SK-N-SH treated with all-trans-retinoic acid at 6 μM for 48 hours (cell line): ENCODE results near the gene CAMSAP3.

Experiments used
- ATAC-seq: fragments of 200-7000 bp; cut with Tn5 transposase; 3 replicates; pipeline ENCODE4 v1.9.1; 2020; ENCODE audit warnings: mild to moderate bottlenecking, moderate library complexity
- BACH2 ChIP-seq: fragments of 250-450 bp; sonication (Bioruptor Pico); IDR thresholded peaks from 2 replicates; pipeline ENCODE4 v1.9.0; 2021; ENCODE audit warnings: mild to moderate bottlenecking, borderline replicate concordance
- CREB5 ChIP-seq: fragments of 250-450 bp; sonication (Bioruptor Pico); IDR thresholded peaks from 2 replicates; pipeline ENCODE4 v1.5.1; 2020; ENCODE audit warnings: low read depth, mild to moderate bottlenecking, moderate library complexity
- CSDC2 ChIP-seq: fragments of 250-450 bp; sonication (Bioruptor Pico); IDR thresholded peaks from 2 replicates; pipeline ENCODE4 v1.5.0; 2020; ENCODE audit warnings: mild to moderate bottlenecking, moderate library complexity
- CSRNP3 ChIP-seq: fragments of 250-450 bp; sonication (Bioruptor Pico); IDR thresholded peaks from 2 replicates; pipeline ENCODE4 v1.5.1; 2021; ENCODE audit warnings: mild to moderate bottlenecking, moderate library complexity
- GLIS3 ChIP-seq: fragments of 250-450 bp; sonication (Bioruptor Pico); IDR thresholded peaks from 2 replicates; pipeline ENCODE4 v1.5.0; 2020; ENCODE audit warnings: mild to moderate bottlenecking, moderate library complexity
- ISL1 ChIP-seq: fragments of 250-450 bp; sonication (Bioruptor Pico); IDR thresholded peaks from 2 replicates; pipeline ENCODE4 v2.1.2; 2022; ENCODE audit warnings: mild to moderate bottlenecking, moderate library complexity
- PATZ1 ChIP-seq: fragments of 250-450 bp; sonication (Bioruptor Pico); IDR thresholded peaks from 2 replicates; pipeline ENCODE4 v1.8.0; 2020; ENCODE audit warnings: mild to moderate bottlenecking, moderate library complexity, borderline replicate concordance
- POU6F1 ChIP-seq: fragments of 250-450 bp; sonication (Bioruptor Pico); IDR thresholded peaks from 2 replicates; pipeline ENCODE4 v1.8.0; 2021; ENCODE audit warnings: low read depth, mild to moderate bottlenecking, moderate library complexity, borderline replicate concordance
- PPARA ChIP-seq: fragments of 250-450 bp; sonication (Bioruptor Pico); IDR thresholded peaks from 2 replicates; pipeline ENCODE4 v1.5.0; 2020; ENCODE audit warnings: mild to moderate bottlenecking, borderline replicate concordance
- RARB ChIP-seq: fragments of 250-450 bp; sonication (Bioruptor Pico); IDR thresholded peaks from 2 replicates; pipeline ENCODE4 v1.8.0; 2021; ENCODE audit warnings: mild to moderate bottlenecking, moderate library complexity
- SNAI2 ChIP-seq: fragments of 250-450 bp; sonication (Bioruptor Pico); IDR thresholded peaks from 2 replicates; pipeline ENCODE4 v1.5.0; 2020; ENCODE audit warnings: mild to moderate bottlenecking, moderate library complexity
- TOX ChIP-seq: fragments of 250-450 bp; sonication (Bioruptor Pico); IDR thresholded peaks from 2 replicates; pipeline ENCODE4 v1.8.0; 2021; ENCODE audit warnings: mild to moderate bottlenecking, moderate library complexity, borderline replicate concordance
- TSHZ2 ChIP-seq: fragments of 250-450 bp; sonication (Bioruptor Pico); IDR thresholded peaks from 2 replicates; pipeline ENCODE4 v1.5.0; 2020; ENCODE audit warnings: mild to moderate bottlenecking, moderate library complexity
- ZC3H10 ChIP-seq: fragments of 250-450 bp; sonication (Bioruptor Pico); IDR thresholded peaks from 2 replicates; pipeline ENCODE4 v1.5.1; 2021; ENCODE audit warnings: mild to moderate bottlenecking, moderate library complexity
- ZFP3 ChIP-seq: fragments of 250-450 bp; sonication (Bioruptor Pico); IDR thresholded peaks from 2 replicates; pipeline ENCODE4 v1.5.0; 2020; ENCODE audit warnings: mild to moderate bottlenecking, moderate library complexity
- ZFP30 ChIP-seq: fragments of 450-650 bp; formaldehyde crosslinking; IDR thresholded peaks from 2 replicates; pipeline ENCODE4 v1.5.0; 2022; ENCODE audit warnings: mild to moderate bottlenecking, moderate library complexity
- ZNF8 ChIP-seq: fragments of 450-650 bp; formaldehyde crosslinking; IDR thresholded peaks from 2 replicates; pipeline ENCODE4 v1.5.0; 2020; ENCODE audit warnings: mild to moderate bottlenecking, moderate library complexity

The CAMSAP3 gene

GRCh38 chr19:7602240-7602934 is 6.7 kb downstream of the CAMSAP3 start (continued):
- TF ChIP-seq GLIS3 (no peak), ZC3H10 (CRISPR knock-in tag) (no peak)

GRCh38 chr19:7602935-7603497 is 7.4 kb downstream of the CAMSAP3 start:
- no peak for TF ChIP-seq ISL1 (CRISPR knock-in tag)
- no peak for TF ChIP-seq ZFP3 (CRISPR knock-in tag)
- no peak for TF ChIP-seq ZC3H10 (CRISPR knock-in tag)
- TF ChIP-seq PPARA (CRISPR knock-in tag): no peak
- no peak for TF ChIP-seq POU6F1 (CRISPR knock-in tag)
- no peak for TF ChIP-seq CREB5 (CRISPR knock-in tag)
- TF ChIP-seq ZFP30 (CRISPR knock-in tag): no peak
- no peak for TF ChIP-seq ZNF8 (CRISPR knock-in tag)
- ATAC-seq: no peak

GRCh38 chr19:7603919-7604318 is 8.3 kb downstream of the CAMSAP3 start:
- ATAC-seq: no peak
- TF ChIP-seq TSHZ2 (CRISPR knock-in tag) (no peak), ZNF8 (CRISPR knock-in tag) (no peak), TOX (CRISPR knock-in tag) (no peak), RARB (CRISPR knock-in tag) (no peak), GLIS3 (no peak), CSRNP3 (no peak), SNAI2 (CRISPR knock-in tag) (no peak), ZFP30 (CRISPR knock-in tag) (no peak), CSDC2 (CRISPR knock-in tag) (no peak), ZFP3 (CRISPR knock-in tag) (no peak), PATZ1 (CRISPR knock-in tag) (no peak)
- TF ChIP-seq, all 23 proteins: peak for 0

- TF ChIP-seq BACH2 (CRISPR knock-in tag): no peak
- no peak for TF ChIP-seq PATZ1 (CRISPR knock-in tag)
- peak; percentile 69 for ATAC-seq
These were observed 10.0 kb downstream of the CAMSAP3 start for GRCh38 chr19:7605490-7606222.
